Measurements from ENCODE around the gene ST7L.
"Not testable (repeated sequence)": the region's sequence is repeated elsewhere in the genome, so short reads cannot be mapped to it uniquely, and the experiment has no call there.

GRCh38 chr1:112486063-112486462, 132.9 kb downstream of the ST7L start:
- TF ChIP-seq EZH2 (IDR thresholded peaks at IDR 0.05; ENCODE audit: insufficient read depth, poor library complexity, severe bottlenecking); EZH2phosphoT487 (IDR thresholded peaks at IDR 0.05; ENCODE audit: insufficient read depth, low read depth): not testable (repeated sequence)

Data from GM23248 (cell line).